ENCODE measurements around the gene NMNAT2.

The NMNAT2 gene

GRCh38 chr1:183414365-183414764 lies 3.8 kb downstream of the NMNAT2 start:
- no peak for ATAC-seq
- TF ChIP-seq POU6F1 (CRISPR knock-in tag; IDR thresholded peaks at IDR 0.05; ENCODE audit: borderline replicate concordance, low read depth) (no peak), ZNF8 (CRISPR knock-in tag; IDR thresholded peaks at IDR 0.05) (no peak), ISL1 (CRISPR knock-in tag; IDR thresholded peaks at IDR 0.05) (no peak), RARB (CRISPR knock-in tag; IDR thresholded peaks at IDR 0.05) (no peak)

- no peak for ATAC-seq
- TF ChIP-seq ZNF8 (CRISPR knock-in tag; IDR thresholded peaks at IDR 0.05) (no peak), TOX (CRISPR knock-in tag; IDR thresholded peaks at IDR 0.05; ENCODE audit: borderline replicate concordance) (no peak), TSHZ2 (CRISPR knock-in tag; IDR thresholded peaks at IDR 0.05) (no peak), SNAI2 (CRISPR knock-in tag; IDR thresholded peaks at IDR 0.05) (no peak), ISL1 (CRISPR knock-in tag; IDR thresholded peaks at IDR 0.05) (no peak), CREB5 (CRISPR knock-in tag; IDR thresholded peaks at IDR 0.05; ENCODE audit: low read depth) (no peak), CSRNP3 (CRISPR knock-in tag; IDR thresholded peaks at IDR 0.05) (no peak), ZNF70 (CRISPR knock-in tag; IDR thresholded peaks at IDR 0.05) (no peak)
These were observed 7.1 kb downstream of the NMNAT2 start for GRCh38 chr1:183411091-183411490.

- no peak for ATAC-seq
- TF ChIP-seq GLIS3 (CRISPR knock-in tag; IDR thresholded peaks at IDR 0.05) (no peak), ARNTL (CRISPR knock-in tag; IDR thresholded peaks at IDR 0.05; ENCODE audit: borderline replicate concordance, low read depth) (no peak), TCF4 (CRISPR knock-in tag; IDR thresholded peaks at IDR 0.05; ENCODE audit: borderline replicate concordance) (no peak), TSHZ2 (CRISPR knock-in tag; IDR thresholded peaks at IDR 0.05) (no peak), RARB (CRISPR knock-in tag; IDR thresholded peaks at IDR 0.05) (no peak), CSRNP3 (CRISPR knock-in tag; IDR thresholded peaks at IDR 0.05) (no peak), POU6F1 (CRISPR knock-in tag; IDR thresholded peaks at IDR 0.05; ENCODE audit: borderline replicate concordance, low read depth) (no peak)
These were observed 10.2 kb downstream of the NMNAT2 start for GRCh38 chr1:183407961-183408360.

Measured in SK-N-SH treated with all-trans-retinoic acid at 6 μM for 48 hours (cell line).